Smooth muscle cell (in vitro differentiated cells): Measurements from ENCODE around the gene HOXA3. TPM values are rescaled to one million over a fixed set of nuclear protein-coding genes. Genes with fewer than 3 reads are reported as not detected.

Source experiments
- DNase-seq: peaks from one replicate; lab custom pipeline; 2025; ENCODE audit not compliant: unreplicated experiment; lab: John Stamatoyannopoulos, UW
- H2AFZ ChIP-seq: fragments of 200-600 bp; sonication (generic); 2 replicates; pipeline ENCODE4 v1.6.0; 2016; ENCODE audit warnings: antibody characterized with exemption, low read depth, mild to moderate bottlenecking
- H3F3A ChIP-seq: fragments of 200-600 bp; sonication (generic); 2 replicates; pipeline ENCODE4 v1.6.0; 2017; ENCODE audit warnings: antibody characterized with exemption, low read depth
- H3K27ac ChIP-seq: fragments of 200-600 bp; sonication (generic); 2 replicates; pipeline ENCODE4 v1.5.1; 2016; ENCODE audit warnings: low read depth, mild to moderate bottlenecking
- H3K27me3 ChIP-seq: fragments of 200-600 bp; sonication (generic); 2 replicates; pipeline ENCODE4 v1.6.1; 2016; ENCODE audit warnings: low read depth, mild to moderate bottlenecking
- H3K36me3 ChIP-seq: fragments of 200-600 bp; sonication (generic); 2 replicates; pipeline ENCODE4 v1.5.1; 2016; ENCODE audit warnings: low read depth
- H3K4me1 ChIP-seq: fragments of 200-600 bp; sonication (generic); 2 replicates; pipeline ENCODE4 v1.5.1; 2016; ENCODE audit warnings: low read depth
- H3K4me2 ChIP-seq: fragments of 200-600 bp; sonication (generic); 2 replicates; pipeline ENCODE4 v1.6.0; 2016; ENCODE audit warnings: mild to moderate bottlenecking
- H3K4me3 ChIP-seq: fragments of 200-600 bp; sonication (generic); 2 replicates; pipeline ENCODE4 v1.5.1; 2016; ENCODE audit warnings: mild to moderate bottlenecking
- H3K79me2 ChIP-seq: fragments of 200-600 bp; sonication (generic); 2 replicates; pipeline ENCODE4 v1.6.0; 2016; ENCODE audit warnings: low read depth, mild to moderate bottlenecking
- H3K9ac ChIP-seq: fragments of 200-600 bp; sonication (generic); 2 replicates; pipeline ENCODE4 v1.6.0; 2016; ENCODE audit warnings: low read depth
- H3K9me3 ChIP-seq: fragments of 200-600 bp; sonication (generic); replicated peaks from 2 replicates; pipeline ENCODE4 v1.5.1; 2016; ENCODE audit warnings: low read depth
- H4K20me1 ChIP-seq: fragments of 200-600 bp; sonication (generic); 2 replicates; pipeline ENCODE4 v1.6.0; 2016; ENCODE audit warnings: low read depth
- WGBS: methylation state at CpG from one replicate; pipeline ENCODE4 v1.1.7; 2016; ENCODE audit warnings: low lambda C conversion rate; 5-methylcytosine and 5-hydroxymethylcytosine counted together
- polyA plus RNA-seq: library from polyadenylated mRNA; unstranded; fragments of >200 nt; fragmentation: Nextera tagmentation; extraction: Ambion mirVana; gene quantifications from 2 replicates; pipeline ENCODE4 v1.2.1, GENCODE V29; 2016
- total RNA-seq: library from RNA; depleted of rRNA; stranded (reverse); fragments of >200 nt; gene quantifications from 2 replicates; pipeline ENCODE4 v1.2.3, GENCODE V29; 2014
- TF ChIP-seq, protein P1 (sequence below): fragments of 200-600 bp; sonication (generic); IDR thresholded peaks from 2 replicates; pipeline ENCODE4 v1.5.1; 2017; ENCODE audit warnings: borderline replicate concordance, mild to moderate bottlenecking, antibody characterized with exemption; ENCODE audit not compliant: insufficient read depth, poor library complexity, severe bottlenecking

HOXA3 gene
- total and polyA plus RNA-seq, 2 experiments from 2014 or later, result 0.13 to 0.31 TPM

DNA sequence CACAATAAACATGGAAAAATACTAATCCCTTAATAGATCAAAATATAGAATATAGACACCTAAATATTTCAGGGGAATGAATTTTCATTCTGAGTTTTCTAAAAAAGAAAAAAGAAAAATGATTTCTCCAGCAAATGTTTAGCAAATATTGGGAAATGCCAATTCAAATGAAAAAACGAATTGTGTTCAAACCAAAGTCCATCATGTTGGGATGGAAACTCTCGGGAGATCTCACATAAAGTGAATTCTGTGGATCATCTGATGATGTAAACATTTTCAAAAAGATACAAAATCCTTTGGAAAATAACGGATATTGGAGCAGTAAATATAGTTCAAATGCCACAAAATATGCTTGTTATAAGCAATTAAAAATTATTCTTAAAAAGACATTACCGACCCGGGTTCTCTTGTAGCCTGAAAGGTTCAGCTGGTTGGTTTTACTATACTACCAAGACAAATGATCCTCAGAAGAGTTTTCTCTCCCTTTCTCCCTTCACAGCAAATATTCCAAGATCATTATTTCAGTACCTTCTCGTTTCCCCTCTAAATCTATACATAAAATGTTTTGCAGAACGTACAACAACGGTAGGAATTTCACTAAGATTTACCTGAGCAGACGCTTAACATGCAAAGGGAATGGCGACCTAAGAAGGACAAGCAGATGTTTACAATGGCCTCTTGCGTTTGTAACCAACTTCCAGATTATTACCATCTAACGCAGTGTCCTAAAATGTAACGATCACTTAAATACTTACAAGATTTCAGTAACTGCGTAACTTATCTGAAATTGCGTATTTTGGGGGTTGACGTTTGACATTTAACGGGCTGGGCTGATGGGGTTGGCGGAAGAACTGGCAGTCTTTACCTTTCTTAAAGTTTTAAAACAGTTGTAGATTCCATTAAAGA lies 45.0 kb upstream of the HOXA3 start:
- Histone ChIP-seq H3K4me1 (no peaks in the 10 kb centered on the region), H3K4me3 (peak overlapping the region; percentile 67), H3K4me2 (peak overlapping the region; percentile 89), H3F3A (peaks cover 13% of the 10 kb centered on the region), H4K20me1 (peaks cover 45% of the 10 kb centered on the region), H3K36me3 (no peaks in the 10 kb centered on the region), H3K9ac (peak overlapping the region; percentile 52), H3K27me3 (no peaks in the 10 kb centered on the region), H2AFZ (peak overlapping the region; percentile 44), H3K79me2 (peaks cover 87% of the 10 kb centered on the region), H3K9me3 (no peaks in the 10 kb centered on the region), H3K27ac (no peak overlapping the region)
- TF ChIP-seq, protein P1, sequence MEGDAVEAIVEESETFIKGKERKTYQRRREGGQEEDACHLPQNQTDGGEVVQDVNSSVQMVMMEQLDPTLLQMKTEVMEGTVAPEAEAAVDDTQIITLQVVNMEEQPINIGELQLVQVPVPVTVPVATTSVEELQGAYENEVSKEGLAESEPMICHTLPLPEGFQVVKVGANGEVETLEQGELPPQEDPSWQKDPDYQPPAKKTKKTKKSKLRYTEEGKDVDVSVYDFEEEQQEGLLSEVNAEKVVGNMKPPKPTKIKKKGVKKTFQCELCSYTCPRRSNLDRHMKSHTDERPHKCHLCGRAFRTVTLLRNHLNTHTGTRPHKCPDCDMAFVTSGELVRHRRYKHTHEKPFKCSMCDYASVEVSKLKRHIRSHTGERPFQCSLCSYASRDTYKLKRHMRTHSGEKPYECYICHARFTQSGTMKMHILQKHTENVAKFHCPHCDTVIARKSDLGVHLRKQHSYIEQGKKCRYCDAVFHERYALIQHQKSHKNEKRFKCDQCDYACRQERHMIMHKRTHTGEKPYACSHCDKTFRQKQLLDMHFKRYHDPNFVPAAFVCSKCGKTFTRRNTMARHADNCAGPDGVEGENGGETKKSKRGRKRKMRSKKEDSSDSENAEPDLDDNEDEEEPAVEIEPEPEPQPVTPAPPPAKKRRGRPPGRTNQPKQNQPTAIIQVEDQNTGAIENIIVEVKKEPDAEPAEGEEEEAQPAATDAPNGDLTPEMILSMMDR, result no peak
- DNase-seq, result no peak
- 14% methylated on average over 18 of the region's 18 CpGs for WGBS

DNA sequence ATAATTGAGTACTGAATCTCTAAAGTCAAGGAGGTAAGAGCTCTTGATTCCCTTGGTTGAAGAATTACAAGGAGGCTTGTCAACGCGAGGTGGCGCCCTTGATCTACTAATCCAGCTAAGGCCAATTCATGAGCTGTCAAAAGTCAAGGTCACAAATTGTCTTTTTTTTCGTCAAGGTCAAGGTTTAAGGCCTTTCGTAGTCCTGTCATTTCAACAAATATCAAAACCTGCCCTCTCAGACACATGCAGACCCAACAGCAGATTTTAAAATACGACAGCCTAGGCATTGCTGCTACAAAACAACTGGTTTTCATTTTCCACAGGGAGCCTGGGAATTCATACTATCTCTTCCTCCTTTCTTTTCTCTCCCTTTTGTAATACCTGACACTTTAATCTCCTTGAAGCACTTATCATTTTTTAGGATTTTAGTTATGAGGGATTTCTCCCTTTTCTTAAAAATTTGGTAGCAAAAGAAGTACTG lies 43.9 kb upstream of the HOXA3 start:
- TF ChIP-seq, protein P1, result peak; percentile 88
- Histone ChIP-seq H3K36me3 (no peaks in the 10 kb centered on the region), H2AFZ (no peak overlapping the region), H3K27ac (no peak overlapping the region), H3K9ac (no peak overlapping the region), H3K4me2 (peak overlapping the region; percentile 89), H4K20me1 (peaks cover 45% of the 10 kb centered on the region), H3K4me3 (peak overlapping the region; percentile 67), H3K9me3 (no peaks in the 10 kb centered on the region), H3K79me2 (peaks cover 87% of the 10 kb centered on the region), H3F3A (peaks cover 8% of the 10 kb centered on the region), H3K4me1 (no peaks in the 10 kb centered on the region), H3K27me3 (no peaks in the 10 kb centered on the region)
- WGBS, result 2% methylated on average over 6 of the region's 6 CpGs
- no peak for DNase-seq

DNA sequence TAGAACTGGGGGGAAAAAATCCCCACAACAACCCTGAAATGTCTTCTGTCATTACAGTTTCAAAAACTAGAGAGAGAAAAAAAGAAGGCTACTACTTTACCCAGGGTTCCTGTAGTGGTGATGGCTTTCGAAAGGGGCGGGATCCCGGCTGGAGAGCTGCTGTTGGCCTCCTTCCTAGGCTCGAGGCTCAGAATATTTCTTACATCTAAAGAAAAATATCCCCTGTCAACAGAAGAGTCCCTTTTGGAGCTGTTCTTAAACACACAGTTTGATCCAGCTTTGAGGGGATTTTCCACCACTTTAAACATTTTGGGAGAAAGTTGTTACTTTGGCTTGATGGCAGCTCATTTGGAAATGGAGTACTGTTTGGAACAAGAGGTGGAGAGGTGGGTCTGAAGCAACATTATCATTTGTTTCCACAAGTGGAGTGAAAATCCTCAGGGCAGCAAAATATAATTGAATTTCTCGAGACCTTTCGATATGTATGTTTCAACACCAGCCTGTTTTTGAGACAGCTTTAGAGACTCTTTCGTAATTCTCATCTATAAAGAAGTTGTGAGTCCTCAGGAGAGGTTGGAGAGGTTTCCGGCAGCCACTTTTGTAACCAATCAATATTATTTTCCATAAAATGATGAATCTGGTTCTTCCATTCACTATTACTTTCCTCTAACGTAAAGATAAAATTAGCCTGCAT lies 42.5 kb upstream of the HOXA3 start:
- DNase-seq, result no peak
- Histone ChIP-seq H4K20me1 (peaks cover 45% of the 10 kb centered on the region), H3K36me3 (no peaks in the 10 kb centered on the region), H3F3A (peaks cover 5% of the 10 kb centered on the region), H3K9me3 (no peaks in the 10 kb centered on the region), H2AFZ (peak overlapping the region; percentile 2), H3K27me3 (no peaks in the 10 kb centered on the region), H3K27ac (peak overlapping the region; percentile 87), H3K4me3 (peak overlapping the region; percentile 67), H3K4me2 (peak overlapping the region; percentile 89), H3K4me1 (no peaks in the 10 kb centered on the region), H3K9ac (peak overlapping the region; percentile 66), H3K79me2 (peaks cover 96% of the 10 kb centered on the region)
- 40% methylated on average over 9 of the region's 9 CpGs for WGBS
- TF ChIP-seq, protein P1, result no peak
